T47D (cell line): ENCODE results near the gene TDRD9.
A peak's percentile ranks its signal among the peaks of the same experiment; 100 is the strongest.

ENCODE experiments used
- DNase-seq, 2 experiments: peaks; one replicate each; pipeline versions ENCODE4 v3.0.0 to v3.0.0-alpha.2; 2011 to 2012; ENCODE audit warnings: low read depth in 1 of 2, low spot score in 1 of 2
- JUND ChIP-seq: IDR thresholded peaks from 2 replicates; pipeline ENCODE4 v1.6.1; 2012; ENCODE audit warnings: low read depth
- in situ Hi-C: cut with HindIII; loops from 2 replicates; pipeline ENCODE4 v1.10.0; 2016; ENCODE audit warnings: low sequenced_read_pairs, low pct_unique_long_range_greater_than_20kb

Gene TDRD9

GRCh38 chr14:103897075-103897947, 30.9 kb upstream of the TDRD9 start:
- in situ Hi-C loops = no loop called here

GRCh38 chr14:103898204-103898603, 30.1 kb upstream of the TDRD9 start:
- TF ChIP-seq JUND = no peak
- in situ Hi-C loops = no loop called here
- no peak for DNase-seq

More at GRCh38 chr14:103897075-103897947, 30.9 kb upstream of the TDRD9 start:
- no peak for TF ChIP-seq JUND
- DNase-seq = no peak

- in situ Hi-C loops = no loop called here
- no peak for DNase-seq
- no peak for TF ChIP-seq JUND
Measured at GRCh38 chr14:103898711-103899110, 29.5 kb upstream of the TDRD9 start.

- no peak for TF ChIP-seq JUND
- DNase-seq = peak in 1 of 2 experiments; percentile 46
- in situ Hi-C loops = no loop called here
Measured at GRCh38 chr14:103899316-103899715, 28.9 kb upstream of the TDRD9 start.

GRCh38 chr14:103899833-103900232, 28.4 kb upstream of the TDRD9 start:
- in situ Hi-C loops = no loop called here
- DNase-seq = no peak
- no peak for TF ChIP-seq JUND

- in situ Hi-C loops = no loop called here
- DNase-seq = no peak
- no peak for TF ChIP-seq JUND
Measured at GRCh38 chr14:103904493-103905107, 23.7 kb upstream of the TDRD9 start.

- in situ Hi-C loops = no loop called here
- TF ChIP-seq JUND = no peak
- DNase-seq = no peak
Measured at GRCh38 chr14:103905842-103906456, 22.3 kb upstream of the TDRD9 start.

- no peak for DNase-seq
- TF ChIP-seq JUND = no peak
- in situ Hi-C loops = no loop called here
Measured at GRCh38 chr14:103908580-103908979, 19.7 kb upstream of the TDRD9 start.

GRCh38 chr14:103909531-103910261, 18.6 kb upstream of the TDRD9 start:
- no peak for DNase-seq
- in situ Hi-C loops = no loop called here

GRCh38 chr14:103910262-103910935, 17.9 kb upstream of the TDRD9 start:
- DNase-seq = peak; percentile 96 to 99
- TF ChIP-seq JUND = no peak
- in situ Hi-C loops = no loop called here

More at GRCh38 chr14:103909531-103910261, 18.6 kb upstream of the TDRD9 start:
- TF ChIP-seq JUND = no peak

GRCh38 chr14:103910984-103911383, 17.3 kb upstream of the TDRD9 start:
- in situ Hi-C loops = no loop called here
- TF ChIP-seq JUND = no peak
- no peak for DNase-seq

- in situ Hi-C loops = no loop called here
- no peak for DNase-seq
- TF ChIP-seq JUND = no peak
Measured at GRCh38 chr14:103915616-103916015, 12.6 kb upstream of the TDRD9 start.
